HG03558 (cell line): ENCODE measurements around the gene TRPM2.

Experiments
- ATAC-seq: cut with Tn5 transposase; IDR thresholded peaks from one replicate; pipeline ENCODE4 v1.9.1; 2021; ENCODE audit warnings: moderate number of reproducible peaks; ENCODE audit not compliant: unreplicated experiment; ENCODE audit errors: extremely low read depth

TRPM2 gene

DNA sequence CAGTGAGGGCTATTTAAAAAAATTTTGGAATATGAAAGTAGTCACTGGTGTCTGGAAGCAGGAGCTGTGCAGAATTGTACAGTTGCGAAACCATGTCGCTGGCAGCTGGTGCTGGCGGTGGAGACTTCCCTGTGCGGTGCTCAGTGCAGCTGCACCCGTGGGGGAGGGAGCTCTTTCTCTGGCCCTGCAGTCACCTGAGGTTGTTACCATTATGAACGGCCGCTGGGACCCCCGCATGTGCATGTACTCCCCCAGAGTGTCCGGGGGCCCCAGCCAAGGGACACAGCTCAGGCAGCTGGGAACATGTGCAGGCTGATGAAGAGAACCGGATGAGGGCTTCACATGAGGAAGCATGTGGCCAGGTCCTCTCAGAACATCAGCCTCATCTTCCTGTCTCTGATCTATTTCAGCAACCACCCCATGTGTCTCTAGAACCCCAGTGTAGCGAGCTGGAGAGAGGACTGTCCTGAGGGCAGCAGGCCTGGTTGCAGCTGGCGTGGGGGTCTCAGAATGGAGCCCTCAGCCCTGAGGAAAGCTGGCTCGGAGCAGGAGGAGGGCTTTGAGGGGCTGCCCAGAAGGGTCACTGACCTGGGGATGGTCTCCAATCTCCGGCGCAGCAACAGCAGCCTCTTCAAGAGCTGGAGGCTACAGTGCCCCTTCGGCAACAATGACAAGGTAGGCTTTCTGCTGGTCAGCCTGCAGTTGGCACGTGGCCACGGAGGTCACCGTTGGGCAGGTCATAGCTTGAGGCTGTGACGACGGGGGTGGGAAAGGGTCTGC lies at the start of gene TRPM2:
TSS of gene TRPM2 (plus strand) at position 431 of the 780 bp plus-strand sequence. CDS start at position 511, 80 bp downstream.
- no peak for ATAC-seq

DNA sequence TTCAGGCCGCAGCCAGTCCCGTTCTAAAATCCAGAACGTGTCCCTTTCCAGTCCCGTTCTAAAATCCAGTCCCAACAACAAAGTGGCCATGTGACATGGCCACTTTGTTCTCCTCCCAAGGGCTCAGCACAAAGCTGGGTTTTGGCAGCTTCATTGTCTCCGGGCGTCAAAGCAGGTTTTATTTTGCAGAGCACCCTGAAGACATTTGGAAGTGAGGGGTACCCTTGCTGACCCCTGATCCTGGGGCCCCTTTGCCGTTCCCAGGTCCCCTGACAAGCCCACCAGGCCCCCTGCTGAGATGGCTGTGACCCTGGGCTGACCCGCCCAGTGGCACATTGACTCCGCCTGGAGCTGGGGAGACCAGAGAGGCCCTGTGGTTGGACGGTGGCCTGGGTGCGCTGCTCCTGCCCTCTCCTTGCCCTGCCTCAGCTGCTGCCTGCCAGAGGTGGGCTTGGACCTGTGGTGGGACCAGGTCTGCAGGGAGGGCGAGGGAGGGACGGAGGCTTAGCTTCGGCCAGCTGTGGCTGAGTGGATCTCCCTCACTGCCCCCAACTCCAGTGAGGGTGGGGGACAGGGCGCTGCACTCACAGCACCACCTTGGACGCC lies 49.3 kb upstream of the TRPM2 start:
- ATAC-seq = no peak

DNA sequence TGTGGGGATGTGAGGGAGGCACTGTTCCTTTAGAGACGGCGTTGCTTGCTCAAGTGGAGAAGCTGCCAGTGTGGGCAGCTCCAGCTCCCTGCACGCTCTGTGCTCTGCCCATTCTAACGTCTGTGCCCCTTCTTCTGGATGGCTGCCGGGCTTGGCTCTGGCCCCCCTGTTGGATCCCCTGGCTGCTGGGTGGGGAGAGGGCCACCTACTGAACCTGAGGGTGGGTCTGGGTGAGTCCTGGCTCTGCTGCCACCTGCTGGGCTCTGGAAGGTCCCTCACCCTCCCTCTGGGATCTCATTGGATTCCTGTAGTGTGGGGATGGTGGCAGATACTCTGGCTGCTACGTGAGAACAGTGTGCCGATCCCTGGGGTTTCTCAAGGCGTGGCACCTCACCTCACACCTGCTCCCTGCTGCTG lies 48.5 kb upstream of the TRPM2 start:
- no peak for ATAC-seq

DNA sequence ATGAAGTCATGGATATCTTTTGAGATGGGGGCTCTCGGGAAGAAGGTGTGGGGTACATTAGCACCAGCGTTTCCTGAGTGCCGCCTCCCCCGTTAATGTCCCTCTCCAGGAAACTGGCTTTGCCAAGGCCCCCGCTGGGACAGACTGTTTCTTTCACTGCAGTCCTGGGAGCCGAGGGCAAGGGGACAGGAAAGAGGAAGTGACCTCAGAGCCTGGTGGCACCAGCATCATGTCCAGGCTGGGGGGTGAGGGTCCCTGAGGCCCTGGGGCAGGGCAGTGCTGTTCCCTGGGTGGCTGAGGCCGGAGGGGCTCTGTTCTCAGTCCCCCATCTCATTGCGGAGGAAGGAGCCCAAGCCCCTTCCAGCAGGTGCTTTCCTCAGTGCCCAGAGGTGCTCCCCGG lies 47.7 kb upstream of the TRPM2 start:
- ATAC-seq = no peak

DNA sequence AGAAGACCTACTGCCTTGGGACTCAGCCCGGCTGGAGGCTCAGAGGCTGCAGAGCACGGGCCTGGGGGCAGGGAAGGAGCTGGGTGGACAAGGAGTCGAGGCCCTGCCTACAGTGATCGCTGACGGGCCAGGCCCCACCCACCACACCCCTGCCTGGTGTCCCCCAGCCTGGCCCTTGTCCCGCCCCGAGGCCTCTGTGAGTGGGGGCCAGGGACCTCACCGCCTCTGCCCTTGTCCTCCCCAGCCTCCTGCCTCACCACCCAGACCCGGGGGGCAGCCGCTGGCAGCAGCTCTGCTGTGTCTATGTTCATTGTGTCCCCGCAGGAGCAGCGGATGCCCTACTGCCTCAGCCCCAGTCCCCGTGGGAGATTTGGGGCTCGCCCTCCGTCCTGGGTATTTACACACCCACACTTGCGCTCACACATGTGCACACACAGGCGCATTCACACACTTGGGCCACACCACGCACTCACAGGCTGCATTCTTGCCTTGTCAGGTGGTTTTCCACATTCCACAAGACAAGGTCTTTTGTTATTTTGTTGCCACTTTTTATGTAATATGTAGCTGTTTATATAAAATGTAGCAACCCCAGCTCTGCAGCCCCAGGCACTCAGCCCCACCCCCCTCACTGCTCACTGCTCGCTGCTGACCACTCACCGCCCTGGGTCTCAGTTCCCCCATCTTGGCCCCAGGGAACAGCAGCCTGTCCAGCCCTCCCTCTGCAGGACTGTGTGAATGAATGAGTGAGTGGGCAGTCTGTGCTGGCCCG lies 46.3 kb upstream of the TRPM2 start:
- no peak for ATAC-seq

DNA sequence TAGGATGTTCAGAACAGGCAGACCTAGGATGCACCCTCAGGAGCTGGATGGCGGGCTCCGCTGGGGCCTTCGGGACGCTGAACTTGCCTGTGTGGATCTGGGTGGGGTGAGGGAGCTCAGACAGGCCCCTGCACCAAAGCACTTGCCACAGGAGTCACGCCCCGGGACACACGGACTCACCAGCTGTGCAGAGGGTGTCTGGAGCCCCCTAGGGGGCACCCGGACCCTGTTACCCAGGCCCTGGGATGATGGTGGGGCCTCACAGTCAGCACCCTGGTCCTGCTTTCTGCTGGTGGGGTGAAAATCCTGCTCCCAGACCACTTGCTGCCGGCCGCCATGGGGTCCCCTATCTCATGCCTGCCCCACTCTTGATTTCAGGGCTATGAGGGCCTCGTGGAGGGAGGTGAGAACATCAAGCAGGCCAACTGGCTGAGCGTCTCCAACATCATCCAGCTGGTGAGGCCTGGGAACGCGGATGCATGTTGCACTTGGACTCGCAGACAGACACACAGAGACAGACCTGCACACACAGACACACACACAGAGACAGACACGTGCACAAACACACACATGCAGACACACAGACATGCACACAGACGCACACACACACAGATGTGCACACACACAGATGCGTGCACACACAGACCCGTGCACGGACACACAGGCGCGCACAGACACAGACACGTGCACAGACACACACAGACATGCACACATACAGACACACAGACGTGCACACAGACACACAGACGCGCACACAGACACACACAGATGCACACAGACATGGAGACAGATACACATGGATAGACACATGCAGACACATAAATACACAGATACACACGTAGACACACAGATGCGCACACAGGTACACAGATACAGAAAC lies 42.6 kb upstream of the TRPM2 start:
- ATAC-seq = no peak

DNA sequence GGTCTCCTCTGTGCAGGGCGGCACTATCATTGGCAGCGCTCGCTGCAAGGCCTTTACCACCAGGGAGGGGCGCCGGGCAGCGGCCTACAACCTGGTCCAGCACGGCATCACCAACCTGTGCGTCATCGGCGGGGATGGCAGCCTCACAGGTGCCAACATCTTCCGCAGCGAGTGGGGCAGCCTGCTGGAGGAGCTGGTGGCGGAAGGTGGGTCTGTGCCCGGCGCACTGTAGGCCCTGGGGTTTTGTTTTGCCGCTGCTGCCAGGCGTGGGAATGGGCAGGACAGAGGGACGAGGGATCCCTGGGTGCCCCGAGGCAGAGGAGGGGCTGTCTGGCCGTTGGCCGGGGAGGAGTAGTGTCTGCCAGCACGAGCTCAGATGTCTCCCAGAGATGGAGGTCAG lies 41.3 kb upstream of the TRPM2 start:
- no peak for ATAC-seq

DNA sequence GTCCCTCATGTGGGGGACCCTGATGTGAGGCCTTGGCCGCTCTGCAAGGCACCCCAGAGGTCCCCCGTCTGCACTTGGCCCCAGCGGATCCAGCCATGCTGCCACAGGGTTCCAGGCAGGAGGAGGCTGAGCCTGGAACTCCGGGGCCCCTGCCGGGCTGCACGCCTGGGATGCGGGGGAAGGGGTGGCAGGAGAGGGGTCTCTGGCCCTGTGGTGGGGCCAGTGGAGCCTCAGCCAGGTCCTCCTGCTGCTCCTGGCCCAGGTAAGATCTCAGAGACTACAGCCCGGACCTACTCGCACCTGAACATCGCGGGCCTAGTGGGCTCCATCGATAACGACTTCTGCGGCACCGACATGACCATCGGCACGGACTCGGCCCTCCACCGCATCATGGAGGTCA lies 40.7 kb upstream of the TRPM2 start:
- ATAC-seq = no peak

DNA sequence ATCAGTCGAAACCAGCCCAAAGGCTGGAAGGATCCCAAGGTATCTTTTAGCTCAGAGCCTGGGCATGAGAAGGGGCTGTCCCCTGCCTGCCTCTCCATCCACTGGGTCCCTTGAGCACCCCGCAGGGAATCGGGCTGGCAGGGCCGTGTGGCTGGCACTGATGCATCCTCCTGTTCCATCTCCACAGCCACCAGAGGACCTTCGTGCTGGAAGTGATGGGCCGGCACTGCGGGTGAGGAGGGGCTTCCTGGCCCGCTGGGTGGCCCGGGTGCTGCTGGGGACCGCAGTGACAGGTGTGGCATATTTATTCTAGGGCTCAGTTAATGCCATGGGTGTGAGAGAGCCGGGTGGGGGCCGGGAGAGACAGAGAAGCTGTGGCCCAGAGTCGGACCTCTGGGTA lies 40.0 kb upstream of the TRPM2 start:
- no peak for ATAC-seq

DNA sequence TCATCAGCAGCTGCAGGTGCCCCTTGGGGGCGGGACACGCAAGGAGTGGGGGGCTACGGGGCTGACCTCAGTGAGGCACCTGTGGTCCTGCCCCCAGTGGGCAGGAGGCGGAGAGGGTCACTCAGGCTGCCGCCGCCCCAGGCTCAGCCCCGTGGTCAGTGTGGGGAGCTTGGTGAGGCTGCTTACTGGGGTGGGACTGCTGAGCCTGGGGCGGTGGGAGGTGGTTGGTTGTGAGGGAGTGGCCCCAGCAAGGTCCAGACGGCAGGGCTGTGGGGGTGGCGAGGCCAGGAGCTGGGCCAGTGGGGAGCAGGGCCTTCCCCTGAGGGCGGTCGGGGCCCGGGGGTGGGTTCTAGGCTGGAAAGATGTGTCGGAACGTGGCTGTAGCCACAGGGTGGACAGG lies 39.3 kb upstream of the TRPM2 start:
- no peak for ATAC-seq

DNA sequence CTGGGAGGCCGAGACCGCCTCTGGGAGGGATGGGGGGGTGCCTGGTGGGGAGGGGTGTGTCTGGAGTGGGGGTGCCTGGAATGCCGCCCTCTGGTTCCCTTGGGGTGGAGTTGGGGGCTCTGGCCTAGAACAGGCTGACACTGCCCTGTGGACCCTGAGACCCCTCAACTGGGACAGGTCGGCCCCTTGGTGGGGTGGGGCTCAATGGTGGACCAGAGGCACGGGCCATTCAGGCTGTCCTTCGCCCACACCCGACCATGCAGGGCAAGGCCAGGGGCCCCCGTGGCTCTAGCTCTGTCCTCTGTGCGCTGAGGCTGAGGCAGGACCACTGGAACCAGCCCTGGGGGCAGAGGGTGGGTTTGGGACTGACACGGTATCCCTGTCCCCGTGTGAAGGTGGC lies 38.9 kb upstream of the TRPM2 start:
- no peak for ATAC-seq

DNA sequence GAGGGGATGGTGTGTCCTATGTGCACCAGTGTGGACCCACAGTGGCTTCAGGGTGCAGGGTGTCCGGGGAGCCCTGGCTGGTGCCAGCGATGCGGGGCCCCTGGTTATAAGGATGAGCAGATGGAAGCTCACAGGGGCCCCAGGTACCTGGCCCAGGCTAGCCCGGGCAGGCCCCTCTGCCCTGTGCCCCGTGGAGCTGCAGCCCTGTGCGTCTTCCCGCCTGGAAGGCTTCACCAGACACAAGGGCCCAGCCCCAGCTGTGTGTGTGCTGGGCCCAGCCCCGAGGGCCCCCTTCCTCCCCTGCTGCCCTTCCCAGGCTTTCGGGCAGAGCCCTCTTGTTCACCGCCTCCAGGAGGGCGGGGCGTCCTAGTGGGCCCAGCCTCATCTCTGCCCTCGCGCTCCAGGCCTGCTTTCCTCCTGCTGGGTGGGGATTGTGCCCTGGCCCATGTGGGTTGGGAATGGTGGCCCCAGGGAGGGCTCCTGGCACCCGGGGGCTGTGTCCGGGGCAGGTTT lies 37.7 kb upstream of the TRPM2 start:
- no peak for ATAC-seq

DNA sequence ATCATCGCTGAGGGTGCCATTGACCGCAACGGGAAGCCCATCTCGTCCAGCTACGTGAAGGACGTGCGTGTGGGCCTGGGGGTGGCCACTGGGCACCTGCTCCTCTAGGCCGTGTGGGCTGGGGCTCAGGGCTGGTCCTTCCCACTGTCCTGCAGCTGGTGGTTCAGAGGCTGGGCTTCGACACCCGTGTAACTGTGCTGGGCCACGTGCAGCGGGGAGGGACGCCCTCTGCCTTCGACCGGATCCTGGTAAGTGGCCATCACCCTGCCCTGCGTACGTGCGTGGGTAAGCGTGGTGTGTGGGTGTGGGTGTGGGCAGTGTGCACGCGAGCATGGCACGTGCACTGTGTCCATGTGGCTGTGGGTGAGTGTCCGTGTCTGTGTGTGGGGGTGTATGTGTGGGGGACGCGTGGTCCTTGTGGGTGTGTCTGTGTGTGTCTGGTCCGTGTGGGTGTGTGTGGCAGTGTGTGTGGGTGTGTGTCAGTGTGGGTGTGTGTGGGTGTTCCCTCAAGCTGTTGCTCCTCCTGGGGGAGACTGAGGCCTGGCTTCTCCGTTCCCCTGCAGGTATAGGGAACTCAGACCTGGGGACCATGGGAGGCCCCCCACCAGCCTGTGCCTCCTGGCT lies 37.0 kb upstream of the TRPM2 start:
- no peak for ATAC-seq

DNA sequence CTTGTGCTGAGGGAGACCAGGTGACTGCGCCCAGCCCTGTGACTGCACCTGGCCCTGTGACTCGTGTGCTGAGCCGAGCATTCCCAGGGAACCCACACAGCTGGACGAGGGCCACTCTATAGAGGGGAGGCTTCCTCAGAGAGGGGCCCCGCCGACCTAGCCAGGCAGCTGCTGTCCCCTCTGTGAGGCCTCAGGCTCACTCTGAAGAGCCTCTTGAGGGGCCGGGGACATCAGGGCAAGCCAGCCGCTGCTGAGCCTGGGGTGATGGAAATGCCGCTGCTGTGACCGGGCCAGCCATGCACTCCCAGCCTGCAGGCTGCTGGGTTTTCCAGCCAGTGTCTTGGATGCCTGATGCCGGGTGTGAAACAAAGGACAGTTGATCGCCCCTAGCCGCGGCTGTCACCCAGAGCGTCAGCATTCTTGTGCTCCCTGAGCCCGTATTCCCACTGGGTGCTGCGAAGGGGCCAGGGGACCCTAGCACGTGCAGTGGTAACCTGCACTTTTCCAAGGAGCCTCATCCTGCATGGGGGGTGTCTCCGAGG lies 36.1 kb upstream of the TRPM2 start:
- no peak for ATAC-seq

DNA sequence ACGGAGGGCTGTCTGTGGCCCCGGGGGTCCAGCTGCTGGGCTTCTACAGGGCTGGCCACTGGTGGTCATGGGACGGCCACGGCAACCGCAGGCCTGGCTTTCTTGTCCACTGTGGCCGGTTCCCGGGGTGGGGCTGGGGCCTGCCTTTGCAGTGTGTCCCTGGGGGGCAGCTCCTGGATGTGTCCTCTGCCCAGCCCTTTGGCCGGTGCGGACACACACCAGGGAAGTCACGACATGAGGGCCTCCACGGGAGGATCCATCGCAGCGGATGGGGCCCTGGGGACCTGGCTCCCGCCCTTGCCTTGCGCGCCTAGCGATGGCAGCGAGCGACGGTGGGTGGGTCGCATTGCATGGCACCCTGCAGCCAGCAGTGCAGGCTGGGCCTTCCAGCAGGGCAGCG lies 35.5 kb upstream of the TRPM2 start:
- ATAC-seq = no peak

DNA sequence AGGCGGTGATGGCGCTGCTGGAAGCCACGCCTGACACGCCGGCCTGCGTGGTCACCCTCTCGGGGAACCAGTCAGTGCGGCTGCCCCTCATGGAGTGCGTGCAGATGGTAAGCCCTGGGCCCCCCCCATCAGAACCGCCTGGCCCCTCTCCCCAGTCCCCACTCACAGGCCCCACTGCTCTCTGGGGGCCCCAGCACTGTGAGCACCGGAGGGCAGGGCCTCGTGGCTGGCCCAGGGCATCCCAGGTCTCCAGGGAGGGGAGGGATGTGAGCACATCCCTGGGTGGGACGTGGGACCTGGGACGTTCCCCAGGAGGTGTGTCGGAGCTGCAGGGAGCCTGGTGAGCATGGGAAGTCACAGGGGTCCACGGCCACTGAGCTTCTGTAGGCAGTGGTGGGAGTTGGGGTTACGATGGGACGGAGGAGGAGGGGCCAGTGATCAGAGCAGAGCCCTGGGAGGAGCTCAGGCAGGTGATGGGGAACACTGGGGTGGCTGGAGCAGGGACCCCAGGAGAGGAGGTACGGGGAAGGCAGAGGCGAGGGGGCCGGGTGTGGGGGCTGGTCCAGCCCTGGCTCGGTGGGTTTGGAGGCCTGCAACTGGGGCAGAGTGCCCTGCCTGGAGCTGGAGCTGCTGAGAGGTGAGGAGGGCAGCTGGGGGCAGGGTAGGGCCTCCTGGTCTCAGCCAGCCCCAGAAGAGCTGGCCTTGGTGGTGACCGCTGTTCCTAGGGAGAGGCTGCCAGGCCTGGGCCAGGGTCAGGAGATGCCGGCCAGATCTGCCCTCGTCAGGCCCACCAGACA lies 34.7 kb upstream of the TRPM2 start:
- no peak for ATAC-seq

DNA sequence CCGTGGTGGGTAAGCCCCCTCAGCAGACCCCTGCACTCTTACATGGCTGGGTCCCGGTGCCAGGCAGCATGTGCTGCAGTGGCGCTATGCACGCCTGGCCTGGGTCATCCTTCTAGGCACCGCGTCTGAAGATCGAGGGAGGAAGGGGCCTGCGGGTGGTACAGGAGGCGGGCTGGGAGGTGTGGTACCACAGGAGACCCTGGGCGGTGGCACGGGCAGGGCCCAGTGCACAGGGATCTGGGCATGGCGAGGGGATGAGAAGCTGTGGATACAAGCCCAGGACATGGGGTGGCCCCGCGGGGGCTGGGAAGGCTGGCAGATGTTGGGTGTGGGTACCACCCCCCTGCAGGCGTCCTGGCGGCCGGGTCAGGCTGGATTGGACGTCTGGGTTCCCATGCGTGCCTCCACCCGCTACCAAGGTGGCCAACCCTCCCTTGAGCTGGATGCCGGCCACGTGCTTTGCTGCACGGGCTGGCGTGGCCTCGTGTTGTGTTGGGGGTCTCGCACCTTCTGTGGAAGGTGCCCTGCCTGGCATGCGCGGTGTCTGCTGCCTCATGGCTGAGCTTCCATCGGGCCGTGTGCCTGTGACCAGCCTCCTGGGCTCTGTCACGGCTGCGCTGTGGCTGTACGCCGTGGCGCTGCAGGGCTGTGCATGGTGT lies 33.9 kb upstream of the TRPM2 start:
- no peak for ATAC-seq

DNA sequence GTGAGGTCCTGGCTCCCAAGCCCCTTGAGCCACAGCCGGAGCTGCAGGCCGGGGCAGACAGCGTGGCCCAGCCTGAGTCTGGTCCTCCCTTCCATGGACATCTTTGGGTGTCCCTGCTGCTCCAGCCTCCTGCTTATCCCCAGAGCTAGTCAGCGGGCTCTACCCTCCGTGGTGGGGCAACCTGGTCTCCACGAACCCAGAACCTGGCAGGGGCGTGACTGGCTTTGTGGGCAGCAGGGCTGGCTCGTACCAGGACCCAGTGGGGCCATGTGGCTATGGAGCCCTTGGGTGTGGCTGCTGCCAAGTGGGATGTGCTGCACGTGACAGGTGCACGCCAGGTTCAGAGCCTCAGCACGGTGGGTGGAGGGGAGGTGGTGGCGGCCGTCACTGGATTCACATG lies 32.6 kb upstream of the TRPM2 start:
- ATAC-seq = no peak
